Activated CD8-positive, alpha-beta T cell treated with anti-CD3 and anti-CD28 coated beads, Interleukin-2, amount 10 ng/mL, durations not matched to agents 7 days and 5 days (primary cell): ENCODE results near the gene MYL7. TPM values are rescaled to one million over a fixed set of nuclear protein-coding genes. Genes with fewer than 3 reads are reported as not detected.
"Not testable (repeated sequence)": the region's sequence is repeated elsewhere in the genome, so short reads cannot be mapped to it uniquely, and the experiment has no call there.

ENCODE experiments used
- ATAC-seq: fragments of 150-1000 bp; cut with Tn5 transposase; one replicate; pipeline ENCODE4 v1.10.0; 2021; ENCODE audit warnings: moderate library complexity
- CTCF ChIA-PET: fragments of 350-600 bp; sonication (Branson Sonifier 250); formaldehyde crosslinking; loops from one replicate; lab custom pipeline; 2021; ENCODE audit warnings: antibody characterized with exemption; lab: Charles Lee
- POLR2A ChIA-PET: fragments of 350-600 bp; sonication (Branson Sonifier 250); formaldehyde crosslinking; loops from one replicate; lab custom pipeline; 2021; ENCODE audit warnings: antibody characterized with exemption; lab: Charles Lee
- DNase-seq: peaks from one replicate; pipeline ENCODE4 v3.0.0-alpha.2; 2020
- H3K27ac Mint-ChIP-seq: one replicate; pipeline ENCODE4 v1.8.0; 2021; ENCODE audit warnings: mild to moderate bottlenecking, mixed read lengths
- H3K27me3 Mint-ChIP-seq: one replicate; pipeline ENCODE4 v1.8.0; 2021; ENCODE audit warnings: low read depth, mixed read lengths
- H3K36me3 Mint-ChIP-seq: one replicate; pipeline ENCODE4 v1.8.0; 2021; ENCODE audit warnings: low read depth, mixed read lengths
- H3K4me1 Mint-ChIP-seq: one replicate; pipeline ENCODE4 v1.8.0; 2021; ENCODE audit warnings: low read depth, mixed read lengths
- H3K4me3 Mint-ChIP-seq: one replicate; pipeline ENCODE4 v1.8.0; 2021; ENCODE audit warnings: mild to moderate bottlenecking, mixed read lengths
- H3K9me3 Mint-ChIP-seq: one replicate; pipeline ENCODE4 v1.8.0; 2022; ENCODE audit warnings: mixed read lengths; ENCODE audit not compliant: insufficient read depth
- total RNA-seq, 2 experiments: library from RNA; stranded (reverse); gene quantifications; one replicate each; pipeline ENCODE4 v1.2.3, GENCODE V29; 2021

MYL7 gene
- total RNA-seq, 2 experiments from 2014 or later, result not detected

DNA sequence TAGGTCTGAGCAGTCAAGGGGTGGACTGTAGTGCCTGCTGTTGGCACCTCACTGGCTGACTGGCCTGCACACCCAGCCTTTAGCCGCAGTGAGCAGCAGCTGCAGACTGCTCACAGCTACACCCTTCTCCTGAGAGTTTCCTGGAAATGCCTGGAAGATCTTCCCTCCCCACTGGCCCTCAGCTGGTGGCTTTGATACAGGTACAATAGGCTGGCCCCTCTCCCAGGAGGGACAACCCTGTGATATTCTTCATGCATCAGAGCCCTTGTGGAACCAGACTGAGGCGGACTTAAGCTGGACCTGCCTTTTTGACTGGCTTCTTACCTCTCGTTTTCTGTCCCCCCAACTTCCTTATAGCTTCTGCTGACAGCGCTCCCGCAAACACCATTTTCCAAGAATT is 41.7 kb upstream of the MYL7 start:
- ChIA-PET POLR2A (no interaction called here), CTCF (no interaction called here)
- Mint-ChIP-seq H3K27me3 (peaks cover 11% of the 10 kb centered on the region), H3K9me3 (peaks cover 5% of the 10 kb centered on the region), H3K36me3 (no peaks in the 10 kb centered on the region), H3K4me1 (no peaks in the 10 kb centered on the region), H3K4me3 (no peak overlapping the region), H3K27ac (no peak overlapping the region)
- ATAC-seq (no peak), DNase-seq (no peak)

GRCh38 chr7:44180631-44181030 is 39.5 kb upstream of the MYL7 start:
- H3K27ac Mint-ChIP-seq, result no peak overlapping the region
- CTCF ChIA-PET, result no interaction called here
- no peak overlapping the region for H3K4me3 Mint-ChIP-seq

DNA sequence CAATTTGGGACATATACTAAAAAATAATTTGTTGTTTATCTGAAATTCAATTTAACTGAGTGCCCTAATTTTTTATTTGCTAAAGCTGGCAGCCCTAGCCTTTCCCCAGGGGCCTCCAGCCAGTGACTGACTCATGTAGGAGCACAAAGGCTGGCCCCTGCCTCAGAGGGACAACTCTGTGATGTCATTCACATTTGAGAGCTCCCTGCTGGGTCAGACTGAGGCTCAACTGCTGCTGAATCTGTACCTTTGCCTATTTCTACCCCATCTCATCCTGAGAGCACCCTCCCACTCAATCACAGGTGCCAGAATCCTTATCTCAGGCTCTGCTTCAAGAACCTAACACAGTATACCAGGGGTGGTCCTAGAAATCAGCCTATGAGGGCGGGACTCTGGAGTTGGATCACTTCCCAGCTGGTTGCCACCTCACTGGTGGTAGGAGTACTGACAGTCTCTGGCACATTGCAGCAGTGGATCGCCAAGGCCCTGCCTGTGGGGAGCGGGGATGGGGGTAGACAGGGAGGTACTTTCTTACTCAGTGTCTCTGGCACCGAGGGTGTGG is 36.5 kb upstream of the MYL7 start:
- Mint-ChIP-seq H3K36me3 (no peaks in the 10 kb centered on the region), H3K27me3 (peaks cover 30% of the 10 kb centered on the region), H3K4me3 (no peak overlapping the region), H3K4me1 (no peaks in the 10 kb centered on the region), H3K27ac (no peak overlapping the region), H3K9me3 (no peaks in the 10 kb centered on the region)
- CTCF ChIA-PET, result no interaction called here
- POLR2A ChIA-PET, result no interaction called here
- no peak for ATAC-seq
- DNase-seq, result no peak

More at GRCh38 chr7:44180631-44181030, 39.5 kb upstream of the MYL7 start:
- no peak for DNase-seq
- Mint-ChIP-seq H3K36me3 (no peaks in the 10 kb centered on the region), H3K4me1 (no peaks in the 10 kb centered on the region), H3K9me3 (peaks cover 5% of the 10 kb centered on the region), H3K27me3 (peaks cover 19% of the 10 kb centered on the region)
- POLR2A ChIA-PET, result no interaction called here
- ATAC-seq, result no peak

- POLR2A ChIA-PET, result interaction anchor here (0.6 kb wide), 1 partner anchor 568 kb away, joined by 3 read pairs; no protein-coding TSS in a partner anchor
- Mint-ChIP-seq H3K4me1 (no peaks in the 10 kb centered on the region), H3K27ac (no peak overlapping the region), H3K9me3 (no peaks in the 10 kb centered on the region), H3K27me3 (peaks cover 32% of the 10 kb centered on the region), H3K4me3 (no peak overlapping the region), H3K36me3 (no peaks in the 10 kb centered on the region)
- CTCF ChIA-PET, result no interaction called here
- ATAC-seq (no peak), DNase-seq (no peak)
These were observed 35.4 kb upstream of the MYL7 start for GRCh38 chr7:44176486-44176885.

- no peaks in the 10 kb centered on the region for H3K4me1 Mint-ChIP-seq
- H3K9me3 Mint-ChIP-seq, result no peaks in the 10 kb centered on the region
- H3K27ac Mint-ChIP-seq, result no peak overlapping the region
- H3K4me3 Mint-ChIP-seq, result no peak overlapping the region
- peaks cover 30% of the 10 kb centered on the region for H3K27me3 Mint-ChIP-seq
- ChIA-PET POLR2A (interaction anchor here (0.6 kb wide), 1 partner anchor 569 kb away, joined by 3 read pairs; no protein-coding TSS in a partner anchor), CTCF (no interaction called here)
- no peaks in the 10 kb centered on the region for H3K36me3 Mint-ChIP-seq
- DNase-seq, result no peak
- ATAC-seq, result no peak
These were observed 34.6 kb upstream of the MYL7 start for GRCh38 chr7:44175730-44176129.

- ATAC-seq, CTCF ChIA-PET, POLR2A ChIA-PET, DNase-seq, H3K36me3 Mint-ChIP-seq, H3K4me3 Mint-ChIP-seq, H3K27ac Mint-ChIP-seq, H3K9me3 Mint-ChIP-seq, H3K4me1 Mint-ChIP-seq: not testable (repeated sequence)
- peaks cover 31% of the 10 kb centered on the region for H3K27me3 Mint-ChIP-seq
These were observed 33.5 kb upstream of the MYL7 start for GRCh38 chr7:44174694-44174948.

DNA sequence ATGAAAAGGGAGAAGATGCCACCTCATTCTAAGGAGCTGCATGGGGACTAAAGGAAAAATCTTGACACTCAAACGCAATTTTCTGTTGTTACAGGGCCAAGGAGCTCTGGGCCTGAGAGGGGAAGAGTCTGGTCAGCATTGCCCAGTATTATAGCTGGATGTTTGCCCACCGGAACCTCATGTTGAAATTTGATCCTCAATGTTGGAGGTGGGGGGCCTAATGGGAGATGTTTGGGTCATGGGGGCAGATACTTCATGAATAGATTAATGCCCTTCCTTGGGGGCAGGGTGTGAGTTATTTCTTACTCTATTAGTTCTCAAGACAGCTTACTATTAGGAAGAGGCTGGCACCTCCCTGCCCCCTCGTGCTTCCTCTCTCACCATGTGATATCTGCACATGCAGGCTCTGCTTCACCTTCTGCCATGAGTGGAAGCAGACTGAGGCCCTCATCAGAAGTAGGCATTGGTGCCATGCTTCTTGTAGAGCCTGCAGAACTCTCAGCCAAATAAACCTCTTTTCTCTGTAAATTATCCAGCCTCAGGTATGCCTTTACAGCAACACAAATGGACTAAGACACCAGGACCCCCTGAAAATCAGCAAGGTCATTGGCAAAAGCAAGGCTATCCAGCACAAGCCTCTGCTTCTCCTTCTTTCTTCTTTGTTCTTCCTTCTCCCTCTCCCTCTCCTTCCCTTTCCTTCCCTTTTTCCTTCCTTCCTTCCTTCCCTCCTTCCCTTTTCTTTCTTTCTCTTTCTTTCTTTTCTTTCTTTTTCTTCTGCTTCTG is 33.0 kb upstream of the MYL7 start:
- Mint-ChIP-seq H3K27ac (no peak overlapping the region), H3K4me3 (no peak overlapping the region), H3K27me3 (peaks cover 30% of the 10 kb centered on the region), H3K36me3 (no peaks in the 10 kb centered on the region), H3K9me3 (no peaks in the 10 kb centered on the region), H3K4me1 (no peaks in the 10 kb centered on the region)
- ChIA-PET POLR2A (no interaction called here), CTCF (interaction anchor here (2.3 kb wide), 1 partner anchor 22 kb away, joined by 7 read pairs; no protein-coding TSS in a partner anchor)
- DNase-seq (no peak), ATAC-seq (no peak)

DNA sequence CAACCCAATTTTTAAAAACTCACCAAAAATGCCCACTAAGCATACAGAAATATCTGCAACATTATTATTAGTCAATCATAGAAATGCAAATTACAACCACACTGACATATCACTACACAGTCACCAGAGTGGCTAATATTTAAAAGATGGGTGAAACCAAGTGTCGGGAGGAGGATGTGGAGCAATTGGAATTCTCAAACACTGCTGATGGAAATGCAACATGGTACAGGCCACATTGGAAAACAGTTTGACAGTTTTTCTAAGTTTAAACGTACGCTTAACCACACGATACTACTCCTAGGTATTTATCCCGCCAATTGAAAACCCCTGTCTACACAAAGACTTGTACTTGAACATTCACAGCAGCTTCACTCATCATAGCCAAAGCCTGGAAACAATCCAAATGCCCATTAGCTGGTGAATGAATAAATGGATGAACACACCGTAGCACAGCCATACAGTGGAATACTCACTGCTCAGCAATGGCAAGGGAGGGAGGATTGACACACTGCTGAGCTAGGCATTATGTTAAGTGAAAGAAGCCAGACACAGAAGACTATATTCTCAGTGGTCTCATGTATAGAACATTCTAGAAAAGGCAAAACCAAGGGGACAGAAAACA is 31.8 kb upstream of the MYL7 start:
- CTCF ChIA-PET, result interaction anchor here (2.3 kb wide), 1 partner anchor 23 kb away, joined by 7 read pairs; no protein-coding TSS in a partner anchor
- H3K27me3 Mint-ChIP-seq, result peaks cover 25% of the 10 kb centered on the region
- H3K9me3 Mint-ChIP-seq, result no peaks in the 10 kb centered on the region
- H3K27ac Mint-ChIP-seq, result no peak overlapping the region
- ATAC-seq, result no peak
- no peaks in the 10 kb centered on the region for H3K36me3 Mint-ChIP-seq
- no peak for DNase-seq
- POLR2A ChIA-PET, result interaction anchor here (0.7 kb wide), 1 partner anchor 22 kb away, joined by 3 read pairs; no protein-coding TSS in a partner anchor
- H3K4me3 Mint-ChIP-seq, result no peak overlapping the region
- peaks cover 1% of the 10 kb centered on the region for H3K4me1 Mint-ChIP-seq

- DNase-seq (no peak), ATAC-seq (no peak)
- Mint-ChIP-seq H3K36me3 (no peaks in the 10 kb centered on the region), H3K4me3 (no peak overlapping the region), H3K4me1 (peaks cover 6% of the 10 kb centered on the region), H3K27me3 (peaks cover 22% of the 10 kb centered on the region), H3K9me3 (no peaks in the 10 kb centered on the region), H3K27ac (no peak overlapping the region)
- CTCF ChIA-PET, result interaction anchor here (2.3 kb wide), 1 partner anchor 24 kb away, joined by 7 read pairs; no protein-coding TSS in a partner anchor
- POLR2A ChIA-PET, result interaction anchor here (0.7 kb wide), 1 partner anchor 23 kb away, joined by 3 read pairs; no protein-coding TSS in a partner anchor
These were observed 31.2 kb upstream of the MYL7 start for GRCh38 chr7:44172352-44172751.

- H3K4me1 Mint-ChIP-seq, H3K9me3 Mint-ChIP-seq, DNase-seq, H3K4me3 Mint-ChIP-seq, ATAC-seq, H3K27ac Mint-ChIP-seq, POLR2A ChIA-PET, H3K36me3 Mint-ChIP-seq: not testable (repeated sequence)
- H3K27me3 Mint-ChIP-seq, result peaks cover 20% of the 10 kb centered on the region
- CTCF ChIA-PET, result interaction anchor here (2.3 kb wide), 1 partner anchor 24 kb away, joined by 7 read pairs; no protein-coding TSS in a partner anchor
These were observed 30.8 kb upstream of the MYL7 start for GRCh38 chr7:44171901-44172300.

DNA sequence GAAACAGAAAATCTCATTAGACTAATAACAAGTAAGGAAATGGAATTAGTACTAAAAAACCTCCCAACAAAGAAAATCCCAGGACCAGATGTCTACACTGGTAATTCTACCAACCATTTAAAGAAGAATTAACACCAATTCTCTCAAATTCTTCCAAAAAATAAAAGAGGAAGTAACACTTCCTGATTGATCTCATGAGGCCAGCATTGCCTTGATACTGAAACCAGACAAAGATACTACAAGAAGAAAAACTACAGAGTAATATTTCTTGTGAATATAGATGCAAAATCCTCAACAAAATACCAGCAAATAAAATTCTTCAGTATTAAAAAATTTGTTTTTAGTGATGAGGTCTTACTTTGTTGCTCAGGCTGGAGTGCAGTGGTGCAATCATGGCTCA is 26.8 kb upstream of the MYL7 start:
- peaks cover 14% of the 10 kb centered on the region for H3K27me3 Mint-ChIP-seq
- CTCF ChIA-PET, result no interaction called here
- no peak overlapping the region for H3K27ac Mint-ChIP-seq
- no peak for ATAC-seq
- no peak for DNase-seq
- POLR2A ChIA-PET, result no interaction called here
- no peaks in the 10 kb centered on the region for H3K9me3 Mint-ChIP-seq
- peaks cover 6% of the 10 kb centered on the region for H3K4me1 Mint-ChIP-seq
- no peaks in the 10 kb centered on the region for H3K36me3 Mint-ChIP-seq
- no peak overlapping the region for H3K4me3 Mint-ChIP-seq

GRCh38 chr7:44163591-44163990 is 22.5 kb upstream of the MYL7 start:
- ATAC-seq (no peak), DNase-seq (no peak)
- no peak overlapping the region for H3K4me3 Mint-ChIP-seq
- no peaks in the 10 kb centered on the region for H3K9me3 Mint-ChIP-seq
- H3K36me3 Mint-ChIP-seq, result no peaks in the 10 kb centered on the region
- POLR2A ChIA-PET, result no interaction called here
- H3K27ac Mint-ChIP-seq, result no peak overlapping the region
- CTCF ChIA-PET, result interaction anchor here (0.7 kb wide), 1 partner anchor 386 kb away, joined by 3 read pairs; no protein-coding TSS in a partner anchor
- peaks cover 14% of the 10 kb centered on the region for H3K27me3 Mint-ChIP-seq
- peaks cover 6% of the 10 kb centered on the region for H3K4me1 Mint-ChIP-seq
